Stimulated activated CD4-positive, alpha-beta T cell treated with anti-CD3 and anti-CD28 coated beads, Interleukin-1b, Interleukin-23, amount 100 ng/mL, for 24 hours (primary cell): ENCODE measurements around the gene TBC1D32.
A peak's percentile ranks its signal among the peaks of the same experiment; 100 is the strongest.
"Not testable (repeated sequence)": the region's sequence is repeated elsewhere in the genome, so short reads cannot be mapped to it uniquely, and the experiment has no call there.

Experiments used
- DNase-seq, 4 experiments: peaks; one replicate each; pipeline ENCODE4 v3.0.0-alpha.2; 2020; ENCODE audit warnings: low read depth in 4 of 4, low spot score in 1 of 4

Gene TBC1D32, protein sequence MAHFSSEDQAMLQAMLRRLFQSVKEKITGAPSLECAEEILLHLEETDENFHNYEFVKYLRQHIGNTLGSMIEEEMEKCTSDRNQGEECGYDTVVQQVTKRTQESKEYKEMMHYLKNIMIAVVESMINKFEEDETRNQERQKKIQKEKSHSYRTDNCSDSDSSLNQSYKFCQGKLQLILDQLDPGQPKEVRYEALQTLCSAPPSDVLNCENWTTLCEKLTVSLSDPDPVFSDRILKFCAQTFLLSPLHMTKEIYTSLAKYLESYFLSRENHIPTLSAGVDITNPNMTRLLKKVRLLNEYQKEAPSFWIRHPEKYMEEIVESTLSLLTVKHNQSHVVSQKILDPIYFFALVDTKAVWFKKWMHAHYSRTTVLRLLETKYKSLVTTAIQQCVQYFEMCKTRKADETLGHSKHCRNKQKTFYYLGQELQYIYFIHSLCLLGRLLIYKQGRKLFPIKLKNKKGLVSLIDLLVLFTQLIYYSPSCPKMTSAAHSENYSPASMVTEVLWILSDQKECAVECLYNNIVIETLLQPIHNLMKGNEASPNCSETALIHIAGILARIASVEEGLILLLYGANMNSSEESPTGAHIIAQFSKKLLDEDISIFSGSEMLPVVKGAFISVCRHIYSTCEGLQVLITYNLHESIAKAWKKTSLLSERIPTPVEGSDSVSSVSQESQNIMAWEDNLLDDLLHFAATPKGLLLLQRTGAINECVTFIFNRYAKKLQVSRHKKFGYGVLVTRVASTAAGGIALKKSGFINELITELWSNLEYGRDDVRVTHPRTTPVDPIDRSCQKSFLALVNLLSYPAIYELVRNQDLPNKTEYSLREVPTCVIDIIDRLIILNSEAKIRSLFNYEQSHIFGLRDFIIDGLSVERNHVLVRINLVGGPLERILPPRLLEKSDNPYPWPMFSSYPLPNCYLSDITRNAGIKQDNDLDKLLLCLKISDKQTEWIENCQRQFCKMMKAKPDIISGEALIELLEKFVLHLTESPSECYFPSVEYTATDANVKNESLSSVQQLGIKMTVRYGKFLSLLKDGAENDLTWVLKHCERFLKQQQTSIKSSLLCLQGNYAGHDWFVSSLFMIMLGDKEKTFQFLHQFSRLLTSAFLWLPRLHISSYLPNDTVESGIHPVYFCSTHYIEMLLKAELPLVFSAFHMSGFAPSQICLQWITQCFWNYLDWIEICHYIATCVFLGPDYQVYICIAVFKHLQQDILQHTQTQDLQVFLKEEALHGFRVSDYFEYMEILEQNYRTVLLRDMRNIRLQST

DNA sequence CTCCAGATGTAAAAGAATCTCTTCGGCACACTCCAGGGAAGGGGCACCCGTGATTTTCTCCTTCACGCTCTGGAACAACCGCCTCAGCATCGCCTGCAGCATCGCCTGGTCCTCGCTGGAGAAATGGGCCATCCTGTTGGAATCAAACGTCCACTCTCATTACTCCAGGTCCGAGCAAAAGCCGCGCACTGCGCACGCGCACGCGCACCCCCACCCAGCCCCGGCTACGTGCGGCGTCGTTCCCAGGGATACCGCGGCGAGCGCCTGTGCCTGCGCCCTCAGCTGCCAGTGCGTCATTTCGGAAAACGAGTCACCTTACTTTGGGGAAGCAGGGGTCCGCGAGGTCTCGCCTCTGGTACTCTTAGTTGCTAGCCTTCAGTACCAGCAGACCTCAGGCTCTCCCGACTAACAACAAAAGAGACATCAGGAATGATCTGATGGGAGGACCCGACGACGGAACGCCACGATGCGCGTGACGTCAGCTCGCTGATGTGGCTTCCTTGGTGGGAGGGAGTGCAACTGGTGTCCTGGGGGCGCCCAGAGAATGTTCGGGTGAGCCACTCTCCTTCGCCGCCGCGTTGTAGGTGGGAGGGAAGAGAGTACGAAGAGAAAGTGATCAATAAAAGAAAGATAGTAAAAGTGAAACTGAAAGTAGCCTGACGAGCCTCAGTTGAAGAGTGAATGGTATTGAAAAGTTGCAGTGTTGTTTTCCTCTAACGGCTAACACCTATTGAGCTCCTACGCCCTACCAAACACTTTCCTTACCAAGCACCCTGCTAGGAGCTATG, at the start of gene TBC1D32:
TSS of gene TBC1D32 (minus strand) at position 182 of the 788 bp plus-strand sequence. CDS start at position 132, 50 bp downstream.
- DNase-seq: peak; percentile 73 to 81 (median 78)

- DNase-seq: no peak
Observed at GRCh38 chr6:121383478-121383877, 49.2 kb upstream of the TBC1D32 start.

DNA sequence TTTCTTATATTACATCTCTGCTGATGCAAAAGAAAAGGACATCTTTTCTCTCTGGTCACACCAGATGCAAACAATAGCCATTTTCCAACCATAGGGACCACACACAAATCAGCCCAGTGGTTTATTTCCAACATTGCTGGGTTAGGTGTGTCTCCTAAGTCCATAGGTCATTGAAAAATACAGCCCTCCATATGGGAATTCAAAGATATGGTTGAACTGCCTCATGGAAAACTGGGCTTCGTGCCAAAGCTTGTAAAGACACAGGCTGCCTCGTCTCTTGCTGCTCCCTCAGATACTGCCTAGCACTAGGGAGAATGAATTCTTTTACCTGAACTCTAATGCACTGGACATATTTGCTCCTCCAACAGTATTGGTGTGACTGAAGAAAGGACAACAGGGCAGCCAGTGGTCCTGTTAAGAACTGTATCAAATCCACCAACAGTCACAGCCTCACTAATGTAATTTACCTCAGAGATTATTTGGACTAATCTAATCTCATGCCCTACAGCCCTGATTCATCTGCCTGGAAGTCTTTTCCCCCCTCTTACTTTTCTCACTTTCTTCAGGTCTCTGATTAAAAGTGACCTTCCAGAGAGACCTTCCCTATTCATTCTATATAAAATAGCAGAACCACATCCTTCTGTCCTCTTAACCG, 48.3 kb upstream of the TBC1D32 start:
- no peak for DNase-seq

DNA sequence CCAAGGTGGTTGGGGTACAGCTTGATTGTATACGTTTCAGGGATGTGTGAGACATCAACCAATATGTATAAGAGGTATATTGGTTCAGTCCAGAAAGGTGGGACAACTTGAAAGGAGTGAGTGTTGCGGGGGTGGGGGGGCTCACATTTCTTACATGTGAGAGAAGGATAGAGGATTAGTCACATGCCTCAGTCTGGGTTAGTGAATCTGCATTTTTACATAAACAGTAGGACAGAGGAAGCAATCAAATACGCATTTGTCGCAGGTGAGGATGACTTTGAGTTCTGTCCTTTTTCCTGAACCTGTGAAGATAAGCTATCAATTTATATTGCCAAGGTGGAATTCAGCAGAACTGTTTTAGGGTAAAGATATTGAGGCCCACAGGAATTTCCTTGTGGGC, 42.1 kb upstream of the TBC1D32 start:
- no peak for DNase-seq

- not testable (repeated sequence) for DNase-seq
Observed at GRCh38 chr6:121374219-121374618, 39.9 kb upstream of the TBC1D32 start.

- no peak for DNase-seq
Observed at GRCh38 chr6:121365536-121366521, 31.5 kb upstream of the TBC1D32 start.

DNA sequence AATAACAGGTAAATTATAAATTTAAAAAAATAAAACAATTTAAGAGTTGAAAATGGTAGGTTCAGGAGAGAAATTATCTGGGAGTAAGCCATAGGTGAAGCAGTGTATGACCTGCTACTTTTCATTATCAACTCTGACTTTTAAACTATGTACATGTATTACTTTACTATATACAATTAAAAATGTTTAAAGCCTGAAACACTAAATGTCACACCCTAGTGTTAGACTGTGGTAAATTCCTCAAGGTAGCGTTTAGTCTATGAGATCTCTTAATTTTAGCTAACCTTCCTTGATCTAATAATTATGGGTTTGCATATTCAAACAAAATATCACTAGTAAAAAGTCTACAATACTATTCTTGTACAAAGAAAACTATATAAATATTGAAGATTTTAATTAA, 22.3 kb upstream of the TBC1D32 start:
- DNase-seq: no peak

- DNase-seq: no peak
Observed at GRCh38 chr6:121354764-121355163, 20.5 kb upstream of the TBC1D32 start.

- no peak for DNase-seq
Observed at GRCh38 chr6:121352941-121353340, 18.7 kb upstream of the TBC1D32 start.

GRCh38 chr6:121351916-121352315, 17.6 kb upstream of the TBC1D32 start:
- DNase-seq: no peak

- DNase-seq: no peak
Observed at GRCh38 chr6:121349596-121349995, 15.3 kb upstream of the TBC1D32 start.

DNA sequence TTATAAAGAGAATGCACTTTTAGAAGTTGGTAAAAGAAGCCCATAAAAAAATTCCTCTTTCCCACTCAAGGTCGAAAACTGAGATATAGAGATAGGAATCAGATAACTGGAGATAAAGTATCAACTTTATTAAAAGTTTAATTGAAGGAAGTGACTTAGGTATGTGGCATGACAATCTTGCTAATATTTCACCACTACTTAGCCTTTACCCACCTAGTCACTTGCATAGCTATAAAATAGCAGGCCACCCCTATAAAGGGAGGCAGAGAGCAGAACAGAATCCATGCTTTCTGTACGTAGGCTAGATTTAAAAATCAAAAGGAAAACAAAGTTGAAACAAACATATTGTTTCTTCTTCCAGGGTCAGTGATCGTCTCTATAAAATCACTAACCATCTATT, 13.2 kb upstream of the TBC1D32 start:
- DNase-seq: no peak

DNA sequence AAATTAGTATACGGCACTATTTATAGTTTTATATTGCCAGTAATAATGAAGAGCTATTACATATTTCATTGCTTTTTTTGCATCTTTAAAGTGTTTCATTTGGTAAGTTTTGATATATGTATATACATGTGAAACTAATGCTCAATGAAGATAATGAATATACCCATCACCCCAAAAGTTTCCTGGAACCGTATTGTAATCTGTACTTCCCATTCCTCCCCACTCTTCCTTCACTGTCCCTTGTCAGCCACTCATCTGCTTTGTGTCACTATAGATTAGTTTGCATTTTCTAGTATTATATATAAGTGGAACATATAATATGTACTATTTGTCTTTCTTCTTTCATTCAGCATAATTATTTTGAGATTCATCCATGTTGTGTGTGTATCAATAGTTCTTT, 10.3 kb upstream of the TBC1D32 start:
- DNase-seq: no peak

- DNase-seq: no peak
Observed at GRCh38 chr6:121339639-121340226, 5.5 kb upstream of the TBC1D32 start.

DNA sequence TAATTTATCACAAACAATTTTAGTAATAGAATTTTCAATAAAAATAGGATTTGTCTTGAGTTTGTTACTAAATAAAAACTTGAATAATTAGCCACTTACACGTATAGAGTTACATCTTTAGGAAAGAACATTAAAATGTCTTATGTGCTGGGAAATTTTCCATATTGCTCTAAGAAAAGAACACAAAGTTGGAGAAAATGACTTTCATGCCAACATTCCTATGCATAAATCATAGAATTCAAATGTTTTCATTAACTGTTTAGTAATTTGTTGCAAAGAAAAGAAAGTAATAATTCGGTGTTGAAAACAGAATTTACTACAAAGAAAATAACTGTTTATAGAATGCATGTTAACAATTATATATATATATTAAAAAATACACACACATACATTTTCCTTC, 4.7 kb upstream of the TBC1D32 start:
- DNase-seq: no peak

DNA sequence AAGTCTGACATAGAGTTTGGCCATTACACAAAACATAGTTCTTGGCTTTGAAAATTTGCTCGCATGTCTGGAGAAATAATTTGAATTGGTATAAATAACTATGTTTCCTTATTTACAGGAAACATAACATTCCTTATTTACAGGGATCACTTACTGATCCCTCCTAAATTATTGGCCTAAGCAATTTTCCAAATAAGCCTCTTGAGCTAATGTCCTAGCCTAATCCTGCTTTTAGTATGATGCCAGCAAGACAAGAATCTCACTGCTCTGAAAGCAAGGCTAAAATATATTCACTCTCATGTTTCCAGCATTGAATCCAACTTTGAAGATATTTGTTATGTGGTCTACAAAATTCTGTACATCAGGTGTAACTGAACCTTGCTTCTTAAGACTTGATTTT, 4.1 kb upstream of the TBC1D32 start:
- DNase-seq: no peak

GRCh38 chr6:121335087-121336008, 1.1 kb upstream of the TBC1D32 start:
- DNase-seq: no peak
